Urinary bladder (tissue), 4 donors: ENCODE measurements around the gene UGT1A8. TPM values are rescaled to one million over a fixed set of nuclear protein-coding genes. Genes with fewer than 3 reads are reported as not detected.
"Not testable (repeated sequence)": the region's sequence is repeated elsewhere in the genome, so short reads cannot be mapped to it uniquely, and the experiment has no call there.

Experiments used
- DNase-seq: peaks from one replicate; pipeline ENCODE4 v3.0.0-alpha.2; 2015; ENCODE audit errors: extremely low spot score
- H3K27ac ChIP-seq: one replicate; pipeline ENCODE4 v1.5.1; 2013; ENCODE audit warnings: low read depth, mild to moderate bottlenecking, moderate library complexity
- H3K36me3 ChIP-seq: one replicate; pipeline ENCODE4 v1.6.1; 2013; ENCODE audit warnings: mild to moderate bottlenecking, moderate library complexity; ENCODE audit not compliant: insufficient read depth
- H3K4me1 ChIP-seq: one replicate; pipeline ENCODE4 v1.6.1; 2013; ENCODE audit warnings: mild to moderate bottlenecking, moderate library complexity; ENCODE audit not compliant: insufficient read depth
- H3K4me3 ChIP-seq: one replicate; pipeline ENCODE4 v1.5.1; 2013; ENCODE audit warnings: low read depth, low read length
- WGBS: extraction: QIAGEN DNeasy Blood & Tissue Kit; methylation state at CpG from one replicate; pipeline ENCODE4 v1.1.7; 2013; 5-methylcytosine and 5-hydroxymethylcytosine counted together
- polyA plus RNA-seq: library from polyadenylated mRNA; stranded (reverse); fragments of 200-250 nt; gene quantifications from one replicate; pipeline ENCODE4 v1.2.3, GENCODE V29; 2013
- total RNA-seq: library from RNA; depleted of rRNA; stranded (reverse); fragments of >200 nt; gene quantifications from one replicate; pipeline ENCODE4 v1.2.3, GENCODE V29; 2014
- donor health status: healthy with polysubstance abuse.
- donor health status: healthy.

The UGT1A8 gene
- total and polyA plus RNA-seq, 2 donors = 0.16 to 0.56 TPM

- DNase-seq, H3K27ac ChIP-seq, H3K4me1 ChIP-seq, H3K36me3 ChIP-seq, H3K4me3 ChIP-seq: not testable (repeated sequence)
- WGBS = 90% methylated on average over 3 of the region's 3 CpGs
Observed at GRCh38 chr2:233655943-233656342, 38.5 kb downstream of the UGT1A8 start.

- WGBS = 81% methylated on average over 10 of the region's 10 CpGs
- H3K4me1 ChIP-seq = no peaks in the 10 kb centered on the region
- DNase-seq = no peak
- H3K27ac ChIP-seq = no peak overlapping the region
- H3K4me3 ChIP-seq = no peak overlapping the region
- no peaks in the 10 kb centered on the region for H3K36me3 ChIP-seq
Observed at GRCh38 chr2:233656443-233656842, 39.0 kb downstream of the UGT1A8 start.

GRCh38 chr2:233658610-233659009, 41.2 kb downstream of the UGT1A8 start:
- Histone ChIP-seq H3K36me3 (no peaks in the 10 kb centered on the region), H3K4me1 (no peaks in the 10 kb centered on the region), H3K27ac (no peak overlapping the region), H3K4me3 (no peak overlapping the region)
- DNase-seq = no peak

GRCh38 chr2:233663911-233664310, 46.5 kb downstream of the UGT1A8 start:
- Histone ChIP-seq H3K4me1 (no peaks in the 10 kb centered on the region), H3K4me3 (no peak overlapping the region), H3K27ac (no peak overlapping the region), H3K36me3 (no peaks in the 10 kb centered on the region)
- DNase-seq = no peak
- WGBS = 45% methylated on average over 1 of the region's 1 CpG

GRCh38 chr2:233668605-233669260, 51.3 kb downstream of the UGT1A8 start:
- 92% methylated on average over 4 of the region's 4 CpGs for WGBS
- no peak overlapping the region for H3K4me3 ChIP-seq
- no peak overlapping the region for H3K27ac ChIP-seq

GRCh38 chr2:233671290-233672161, 54.1 kb downstream of the UGT1A8 start, which contains the start of gene UGT1A9:
Gene UGT1A9 (plus strand): TSS chr2:233671898. CDS start chr2:233671935, 37 bp downstream.
- Histone ChIP-seq H3K27ac (no peak within 1 kb of the TSS), H3K4me3 (no peak within 1 kb of the TSS)
- 82% methylated on average over 5 of the region's 5 CpGs for WGBS

More at GRCh38 chr2:233668605-233669260, 51.3 kb downstream of the UGT1A8 start:
- no peaks in the 10 kb centered on the region for H3K4me1 ChIP-seq
- no peaks in the 10 kb centered on the region for H3K36me3 ChIP-seq
- no peak for DNase-seq

GRCh38 chr2:233672886-233673285, 55.5 kb downstream of the UGT1A8 start:
- Histone ChIP-seq H3K4me3 (no peak overlapping the region), H3K36me3 (no peaks in the 10 kb centered on the region), H3K27ac (no peak overlapping the region), H3K4me1 (no peaks in the 10 kb centered on the region)
- WGBS = 89% methylated on average over 3 of the region's 3 CpGs
- DNase-seq = no peak

More at GRCh38 chr2:233671290-233672161, 54.1 kb downstream of the UGT1A8 start, which contains the start of gene UGT1A9:
- Histone ChIP-seq H3K4me1 (no peaks in the 10 kb centered on the region), H3K36me3 (no peaks in the 10 kb centered on the region)
- no peak for DNase-seq

GRCh38 chr2:233673896-233674295, 56.5 kb downstream of the UGT1A8 start:
- Histone ChIP-seq H3K36me3 (no peaks in the 10 kb centered on the region), H3K4me1 (no peaks in the 10 kb centered on the region), H3K4me3 (no peak overlapping the region), H3K27ac (no peak overlapping the region)
- no peak for DNase-seq

- Histone ChIP-seq H3K27ac (no peak overlapping the region), H3K4me1 (no peaks in the 10 kb centered on the region), H3K4me3 (no peak overlapping the region), H3K36me3 (no peaks in the 10 kb centered on the region)
- WGBS = 39% methylated on average over 1 of the region's 1 CpG
- DNase-seq = no peak
Observed at GRCh38 chr2:233674314-233674713, 56.9 kb downstream of the UGT1A8 start.

- H3K4me1 ChIP-seq = no peaks in the 10 kb centered on the region
- H3K4me3 ChIP-seq = no peak overlapping the region
- 24% methylated on average over 4 of the region's 4 CpGs for WGBS
- no peak overlapping the region for H3K27ac ChIP-seq
- DNase-seq = no peak
- H3K36me3 ChIP-seq = no peaks in the 10 kb centered on the region
Observed at GRCh38 chr2:233674995-233675394, 57.6 kb downstream of the UGT1A8 start.

- Histone ChIP-seq H3K4me1 (no peaks in the 10 kb centered on the region), H3K27ac (no peak overlapping the region), H3K36me3 (no peaks in the 10 kb centered on the region), H3K4me3 (no peak overlapping the region)
- DNase-seq = no peak
- WGBS = 84% methylated on average over 2 of the region's 2 CpGs
Observed at GRCh38 chr2:233676046-233676445, 58.6 kb downstream of the UGT1A8 start.

GRCh38 chr2:233679196-233679595, 61.8 kb downstream of the UGT1A8 start:
- no peak for DNase-seq
- Histone ChIP-seq H3K4me1 (no peaks in the 10 kb centered on the region), H3K36me3 (no peaks in the 10 kb centered on the region), H3K27ac (no peak overlapping the region), H3K4me3 (no peak overlapping the region)
- WGBS = 44% methylated on average over 4 of the region's 4 CpGs

GRCh38 chr2:233680361-233681045, 63.1 kb downstream of the UGT1A8 start:
- WGBS = 81% methylated on average over 4 of the region's 4 CpGs
- Histone ChIP-seq H3K4me1 (no peaks in the 10 kb centered on the region), H3K4me3 (no peak overlapping the region), H3K27ac (no peak overlapping the region), H3K36me3 (no peaks in the 10 kb centered on the region)
- no peak for DNase-seq
